Transverse colon (tissue), 3 donors: Measurements from ENCODE around the gene SRM.
"Not testable (repeated sequence)": the region's sequence is repeated elsewhere in the genome, so short reads cannot be mapped to it uniquely, and the experiment has no call there.

Experiments
- CTCF ChIP-seq, 5 experiments: fragments of 200-600 bp in 3 of 5; fragments of 450-650 bp in 2 of 5; sonication (generic) in 3 of 5; IDR thresholded peaks; 1 replicate in 2 of 5; 2 replicates in 3 of 5; pipeline ENCODE4 v1.5.1; 2016 to 2017; ENCODE audit warnings: antibody characterized with exemption in 5 of 5, inconsistent platforms in 3 of 5, mild to moderate bottlenecking in 2 of 5, moderate library complexity in 1 of 5
- POLR2A ChIP-seq: fragments of 450-650 bp; IDR thresholded peaks from one replicate; pipeline ENCODE4 v1.6.1; 2016; ENCODE audit warnings: antibody characterized with exemption, mild to moderate bottlenecking, moderate library complexity

DNA sequence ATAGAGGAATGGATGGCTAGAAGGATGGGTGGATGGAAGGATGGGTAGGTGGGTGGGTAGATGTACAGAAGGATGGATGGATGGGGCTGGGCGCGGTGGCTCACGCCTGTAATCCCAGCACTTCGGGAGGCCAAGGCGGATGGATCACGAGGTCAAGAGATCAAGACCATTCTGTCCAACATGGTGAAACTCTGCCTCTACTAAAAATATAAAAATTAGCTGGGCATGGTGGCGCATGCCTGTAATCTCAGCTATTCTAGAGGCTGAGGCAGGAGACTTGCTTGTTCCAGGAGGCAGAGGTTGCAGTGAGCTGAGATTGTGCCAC is 19.8 kb downstream of the SRM start:
- not testable (repeated sequence) for TF ChIP-seq CTCF (IDR thresholded peaks at IDR 0.05); POLR2A
